GM12878 (cell line): Measurements from ENCODE around the gene ALAS2. TPM values are rescaled to one million over a fixed set of nuclear protein-coding genes. Genes with fewer than 3 reads are reported as not detected.

Experiments used
- ATF7 ChIP-seq: fragments of 450-650 bp; IDR thresholded peaks from 2 replicates; pipeline ENCODE4 v1.6.1; 2016; ENCODE audit warnings: low read depth, mild to moderate bottlenecking
- BCLAF1 ChIP-seq: fragments of 450-650 bp; IDR thresholded peaks from 2 replicates; pipeline ENCODE4 v1.6.1; 2017; ENCODE audit warnings: antibody characterized with exemption, mild to moderate bottlenecking, moderate library complexity
- CBX5 ChIP-seq: sonication (generic); IDR thresholded peaks from 2 replicates; pipeline ENCODE4 v1.6.1; 2016; ENCODE audit warnings: low read depth, moderate library complexity, mild to moderate bottlenecking, inconsistent platforms
- EED ChIP-seq: sonication (generic); IDR thresholded peaks from 2 replicates; pipeline ENCODE4 v1.6.1; 2016; ENCODE audit warnings: antibody characterized with exemption, low read depth
- HSF1 ChIP-seq: fragments of 150-350 bp; IDR thresholded peaks from 2 replicates; pipeline ENCODE4 v1.6.1; 2014; ENCODE audit warnings: mild to moderate bottlenecking, low read depth, low read length
- KLF5 ChIP-seq: fragments of 450-650 bp; IDR thresholded peaks from 2 replicates; pipeline ENCODE4 v1.6.1; 2014; ENCODE audit warnings: mild to moderate bottlenecking; ENCODE audit not compliant: partially characterized antibody
- RB1 ChIP-seq: fragments of 450-650 bp; formaldehyde crosslinking; IDR thresholded peaks from 2 replicates; pipeline ENCODE4 v1.6.1; 2017; ENCODE audit warnings: mild to moderate bottlenecking, borderline replicate concordance
- SUPT20H ChIP-seq: IDR thresholded peaks from 2 replicates; pipeline ENCODE4 v1.6.1; 2011; ENCODE audit warnings: low read depth, mild to moderate bottlenecking, low read length, moderate library complexity, borderline replicate concordance; ENCODE audit not compliant: control insufficient read depth
- ZBTB11 ChIP-seq: fragments of 450-650 bp; formaldehyde crosslinking; IDR thresholded peaks from 2 replicates; pipeline ENCODE4 v1.5.0; 2022; ENCODE audit warnings: mild to moderate bottlenecking, missing genetic modification characterization
- ZNF622 ChIP-seq: fragments of 450-650 bp; IDR thresholded peaks from 2 replicates; pipeline ENCODE4 v1.6.1; 2017; ENCODE audit warnings: mild to moderate bottlenecking, inconsistent platforms
- polyA plus RNA-seq, 11 experiments: library from polyadenylated mRNA; depleted of rRNA in 4 of 11; unstranded in 6 of 11; stranded (reverse) in 5 of 11; fragments of >200 nt; fragmentation: Nextera tagmentation in 4 of 11; fragmentation: Illumina TruSeq in 1 of 11; extraction: Ambion mirVana in 4 of 11; extraction: Trizol in 1 of 11; gene quantifications; 1 replicate in 1 of 11; 2 replicates in 10 of 11; pipeline versions ENCODE4 v1.2.1 to v1.2.3, GENCODE V29; 2011 to 2016; ENCODE audit warnings: inconsistent platforms in 2 of 11, missing spikeins in 2 of 11, low read depth in 1 of 11
- total RNA-seq, 4 experiments: library from RNA; depleted of rRNA in 3 of 4; stranded (reverse); fragments of >200 nt in 3 of 4; fragmentation: Illumina TruSeq in 1 of 4; extraction: Trizol in 1 of 4; gene quantifications; 2 replicates each; pipeline versions ENCODE4 v1.2.1 to v1.2.3, GENCODE V29; 2013 to 2021

The ALAS2 gene
- total and polyA plus RNA-seq, 10 of the 15 experiments (the other 5 are each of a cell fraction or from before 2014, with no cell fraction given): not detected

GRCh38 chrX:55007656-55008055 lies 23.1 kb downstream of the ALAS2 start (continued):
- TF ChIP-seq BCLAF1 (no peak), HSF1 (no peak), KLF5 (no peak), ZNF622 (no peak), ATF7 (no peak), SUPT20H (no peak), EED (no peak), CBX5 (no peak), RB1 (no peak), ZBTB11 (CRISPR knock-in tag) (no peak)
